GM12878 (cell line): ENCODE results near the gene CD300A. TPM values are rescaled to one million over a fixed set of nuclear protein-coding genes. Genes with fewer than 3 reads are reported as not detected.

ENCODE experiments used
- CEBPB ChIP-seq, 2 experiments: fragments of 150-350 bp in 1 of 2; IDR thresholded peaks; 2 replicates each; pipeline ENCODE4 v1.6.1; 2012 to 2014; ENCODE audit warnings: low read depth in 2 of 2, low read length in 2 of 2, borderline replicate concordance in 1 of 2, inconsistent platforms in 1 of 2
- EGR1 ChIP-seq, 2 experiments: IDR thresholded peaks; 1 replicate in 1 of 2; 2 replicates in 1 of 2; pipeline ENCODE4 v1.6.1; 2011 to 2012; ENCODE audit warnings: low read depth in 2 of 2, low read length in 2 of 2, borderline replicate concordance in 1 of 2, mild to moderate bottlenecking in 1 of 2, moderate library complexity in 1 of 2
- ESRRA ChIP-seq: IDR thresholded peaks from 2 replicates; pipeline ENCODE4 v1.6.1; 2012; ENCODE audit warnings: mild to moderate bottlenecking, low read length, improper control_type of control experiment
- FOS ChIP-seq: IDR thresholded peaks from 3 replicates; pipeline ENCODE4 v1.6.1; 2011; ENCODE audit warnings: borderline replicate concordance; ENCODE audit not compliant: insufficient read length; ENCODE audit errors: extremely low read depth
- FOXK2 ChIP-seq: fragments of 450-650 bp; IDR thresholded peaks from 2 replicates; pipeline ENCODE4 v1.6.1; 2017; ENCODE audit warnings: mild to moderate bottlenecking, moderate library complexity
- HCFC1 ChIP-seq: fragments of 150-350 bp; IDR thresholded peaks from 2 replicates; pipeline ENCODE4 v1.6.1; 2014; ENCODE audit warnings: low read length
- KLF5 ChIP-seq: fragments of 450-650 bp; IDR thresholded peaks from 2 replicates; pipeline ENCODE4 v1.6.1; 2014; ENCODE audit warnings: mild to moderate bottlenecking; ENCODE audit not compliant: partially characterized antibody
- MXI1 ChIP-seq: fragments of 150-350 bp; IDR thresholded peaks from 2 replicates; pipeline ENCODE4 v1.6.1; 2011; ENCODE audit warnings: low read depth, mild to moderate bottlenecking, inconsistent platforms, low read length, improper control_type of control experiment
- MYB ChIP-seq: fragments of 150-350 bp; IDR thresholded peaks from 2 replicates; pipeline ENCODE4 v1.6.1; 2014; ENCODE audit warnings: mild to moderate bottlenecking, low read depth, low read length, borderline replicate concordance
- NFIC ChIP-seq: IDR thresholded peaks from 2 replicates; pipeline ENCODE4 v1.6.1; 2012; ENCODE audit warnings: low read depth, mild to moderate bottlenecking, inconsistent platforms, low read length, moderate library complexity
- NFYA ChIP-seq: IDR thresholded peaks from 2 replicates; pipeline ENCODE4 v1.6.1; 2011; ENCODE audit warnings: low read depth, mild to moderate bottlenecking, low read length, improper control_type of control experiment, borderline replicate concordance
- POLR2AphosphoS5 ChIP-seq: IDR thresholded peaks from 2 replicates; pipeline ENCODE4 v1.6.1; 2011; ENCODE audit warnings: mild to moderate bottlenecking, low read length, inconsistent platforms
- RAD51 ChIP-seq: fragments of 450-650 bp; IDR thresholded peaks from 2 replicates; pipeline ENCODE4 v1.6.1; 2016; ENCODE audit warnings: moderate library complexity, mild to moderate bottlenecking, inconsistent platforms
- RB1 ChIP-seq: fragments of 450-650 bp; formaldehyde crosslinking; IDR thresholded peaks from 2 replicates; pipeline ENCODE4 v1.6.1; 2017; ENCODE audit warnings: mild to moderate bottlenecking, borderline replicate concordance
- RBBP5 ChIP-seq: fragments of 200-600 bp; sonication (generic); conservative IDR thresholded peaks from 2 replicates; pipeline ENCODE4 v1.6.1; 2016
- RCOR1 ChIP-seq: conservative IDR thresholded peaks from 2 replicates; pipeline ENCODE4 v1.6.1; 2012; ENCODE audit warnings: low read depth, low read length, improper control_type of control experiment
- RFX5 ChIP-seq: IDR thresholded peaks from 2 replicates; pipeline ENCODE4 v1.6.1; 2011; ENCODE audit warnings: low read depth, low read length, improper control_type of control experiment
- SMC3 ChIP-seq: IDR thresholded peaks from 2 replicates; pipeline ENCODE4 v1.6.1; 2011; ENCODE audit warnings: low read length, improper control_type of control experiment, borderline replicate concordance
- SPI1 ChIP-seq: IDR thresholded peaks from 2 replicates; pipeline ENCODE4 v1.6.1; 2011; ENCODE audit warnings: low read depth, mild to moderate bottlenecking, low read length, moderate library complexity, borderline replicate concordance; ENCODE audit not compliant: insufficient read depth
- TCF7 ChIP-seq: IDR thresholded peaks from 2 replicates; pipeline ENCODE4 v1.6.1; 2014; ENCODE audit warnings: antibody characterized with exemption, borderline replicate concordance
- ZBED1 ChIP-seq: IDR thresholded peaks from 2 replicates; pipeline ENCODE4 v1.6.1; 2016; ENCODE audit warnings: borderline replicate concordance
- polyA plus RNA-seq, 11 experiments: library from polyadenylated mRNA; depleted of rRNA in 4 of 11; unstranded in 6 of 11; stranded (reverse) in 5 of 11; fragments of >200 nt; fragmentation: Nextera tagmentation in 4 of 11; fragmentation: Illumina TruSeq in 1 of 11; extraction: Ambion mirVana in 4 of 11; extraction: Trizol in 1 of 11; gene quantifications; 1 replicate in 1 of 11; 2 replicates in 10 of 11; pipeline versions ENCODE4 v1.2.1 to v1.2.3, GENCODE V29; 2011 to 2016; ENCODE audit warnings: inconsistent platforms in 2 of 11, missing spikeins in 2 of 11, low read depth in 1 of 11
- total RNA-seq, 4 experiments: library from RNA; depleted of rRNA in 3 of 4; stranded (reverse); fragments of >200 nt in 3 of 4; fragmentation: Illumina TruSeq in 1 of 4; extraction: Trizol in 1 of 4; gene quantifications; 2 replicates each; pipeline versions ENCODE4 v1.2.1 to v1.2.3, GENCODE V29; 2013 to 2021
- TF ChIP-seq, protein P1 (sequence below): fragments of 450-650 bp; IDR thresholded peaks from 2 replicates; pipeline ENCODE4 v1.6.1; 2017; ENCODE audit warnings: mild to moderate bottlenecking, low read depth, inconsistent platforms; ENCODE audit not compliant: poor library complexity, severe bottlenecking
- TF ChIP-seq, protein P2 (sequence below): fragments of 150-350 bp; IDR thresholded peaks from 2 replicates; pipeline ENCODE4 v1.6.1; 2016; ENCODE audit warnings: low read depth, low read length

The CD300A gene
- total and polyA plus RNA-seq, 10 of the 15 experiments (the other 5 are each of a cell fraction or from before 2014, with no cell fraction given) = 10.6 to 128 (median 36.1) TPM

DNA sequence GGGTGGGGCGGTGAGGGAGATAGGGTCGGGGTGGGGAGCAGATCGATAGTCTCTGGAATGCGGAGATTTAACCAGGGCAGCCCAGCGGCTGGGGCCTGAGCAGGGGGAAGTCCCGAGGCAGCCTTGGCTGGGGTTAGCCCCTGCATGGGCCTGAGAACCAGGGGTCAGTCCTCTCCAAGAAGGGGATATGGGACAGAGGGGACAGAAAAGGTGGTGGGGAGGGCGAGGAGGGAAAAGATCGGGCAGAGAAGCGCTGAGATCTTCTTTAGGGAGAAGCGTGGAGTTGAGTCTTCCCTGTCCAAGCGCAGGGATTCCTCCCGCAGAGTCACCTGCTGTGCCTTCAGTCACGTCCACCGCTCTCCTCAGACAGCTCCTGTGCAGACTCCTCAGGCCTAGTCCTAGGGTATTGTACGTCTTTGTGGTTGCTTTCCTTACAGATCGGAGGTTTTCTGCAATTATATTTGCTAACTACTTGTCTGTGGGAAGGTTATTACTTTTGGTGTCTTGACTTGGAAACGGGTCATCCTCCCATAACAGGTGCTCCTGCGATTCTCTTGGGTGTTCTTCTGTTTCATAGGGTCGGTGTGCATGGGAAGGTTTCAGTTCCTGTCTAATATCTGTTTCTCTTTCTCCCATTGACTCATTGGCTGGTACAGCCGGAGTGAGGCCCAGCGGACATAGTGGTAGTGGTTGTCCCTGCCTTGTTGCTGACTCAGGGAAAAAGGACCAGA lies 952 bp downstream of the CD300A start (continued):
- TF ChIP-seq SMC3 = no peak; the same call in 1 of the 2 replicates
- TF ChIP-seq RBBP5 = no peak
- no peak for TF ChIP-seq RFX5
- no peak for TF ChIP-seq FOS
- TF ChIP-seq KLF5 = no peak
- TF ChIP-seq NFIC = peak; percentile 72; the same call in 1 of the 2 replicates
- TF ChIP-seq CEBPB (IDR thresholded peaks at IDR 0.05; ENCODE audit: borderline replicate concordance in 1 of 2, low read depth in 2 of 2, low read length in 2 of 2) = no peak
- 0 out of 2 replicates have a peak, but pooled peaks have one; percentile 43 for TF ChIP-seq RCOR1
- TF ChIP-seq, protein P1, sequence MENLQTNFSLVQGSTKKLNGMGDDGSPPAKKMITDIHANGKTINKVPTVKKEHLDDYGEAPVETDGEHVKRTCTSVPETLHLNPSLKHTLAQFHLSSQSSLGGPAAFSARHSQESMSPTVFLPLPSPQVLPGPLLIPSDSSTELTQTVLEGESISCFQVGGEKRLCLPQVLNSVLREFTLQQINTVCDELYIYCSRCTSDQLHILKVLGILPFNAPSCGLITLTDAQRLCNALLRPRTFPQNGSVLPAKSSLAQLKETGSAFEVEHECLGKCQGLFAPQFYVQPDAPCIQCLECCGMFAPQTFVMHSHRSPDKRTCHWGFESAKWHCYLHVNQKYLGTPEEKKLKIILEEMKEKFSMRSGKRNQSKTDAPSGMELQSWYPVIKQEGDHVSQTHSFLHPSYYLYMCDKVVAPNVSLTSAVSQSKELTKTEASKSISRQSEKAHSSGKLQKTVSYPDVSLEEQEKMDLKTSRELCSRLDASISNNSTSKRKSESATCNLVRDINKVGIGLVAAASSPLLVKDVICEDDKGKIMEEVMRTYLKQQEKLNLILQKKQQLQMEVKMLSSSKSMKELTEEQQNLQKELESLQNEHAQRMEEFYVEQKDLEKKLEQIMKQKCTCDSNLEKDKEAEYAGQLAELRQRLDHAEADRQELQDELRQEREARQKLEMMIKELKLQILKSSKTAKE = peak; percentile 81
- TF ChIP-seq, protein P2, sequence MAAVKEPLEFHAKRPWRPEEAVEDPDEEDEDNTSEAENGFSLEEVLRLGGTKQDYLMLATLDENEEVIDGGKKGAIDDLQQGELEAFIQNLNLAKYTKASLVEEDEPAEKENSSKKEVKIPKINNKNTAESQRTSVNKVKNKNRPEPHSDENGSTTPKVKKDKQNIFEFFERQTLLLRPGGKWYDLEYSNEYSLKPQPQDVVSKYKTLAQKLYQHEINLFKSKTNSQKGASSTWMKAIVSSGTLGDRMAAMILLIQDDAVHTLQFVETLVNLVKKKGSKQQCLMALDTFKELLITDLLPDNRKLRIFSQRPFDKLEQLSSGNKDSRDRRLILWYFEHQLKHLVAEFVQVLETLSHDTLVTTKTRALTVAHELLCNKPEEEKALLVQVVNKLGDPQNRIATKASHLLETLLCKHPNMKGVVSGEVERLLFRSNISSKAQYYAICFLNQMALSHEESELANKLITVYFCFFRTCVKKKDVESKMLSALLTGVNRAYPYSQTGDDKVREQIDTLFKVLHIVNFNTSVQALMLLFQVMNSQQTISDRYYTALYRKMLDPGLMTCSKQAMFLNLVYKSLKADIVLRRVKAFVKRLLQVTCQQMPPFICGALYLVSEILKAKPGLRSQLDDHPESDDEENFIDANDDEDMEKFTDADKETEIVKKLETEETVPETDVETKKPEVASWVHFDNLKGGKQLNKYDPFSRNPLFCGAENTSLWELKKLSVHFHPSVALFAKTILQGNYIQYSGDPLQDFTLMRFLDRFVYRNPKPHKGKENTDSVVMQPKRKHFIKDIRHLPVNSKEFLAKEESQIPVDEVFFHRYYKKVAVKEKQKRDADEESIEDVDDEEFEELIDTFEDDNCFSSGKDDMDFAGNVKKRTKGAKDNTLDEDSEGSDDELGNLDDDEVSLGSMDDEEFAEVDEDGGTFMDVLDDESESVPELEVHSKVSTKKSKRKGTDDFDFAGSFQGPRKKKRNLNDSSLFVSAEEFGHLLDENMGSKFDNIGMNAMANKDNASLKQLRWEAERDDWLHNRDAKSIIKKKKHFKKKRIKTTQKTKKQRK = no peak
- TF ChIP-seq POLR2AphosphoS5 = peak; percentile 97
- TF ChIP-seq MXI1 = peak; percentile 75
- peak; percentile 77; the same call in 1 of the 2 replicates for TF ChIP-seq RB1
- no peak for TF ChIP-seq MYB
- peak; percentile 100 for TF ChIP-seq SPI1
- TF ChIP-seq RAD51 = no peak
- peak in 1 of 2 experiments; percentile 21; a peak in 1 of 3 replicates for TF ChIP-seq EGR1 (IDR thresholded peaks at IDR 0.05; ENCODE audit: borderline replicate concordance in 1 of 2, low read depth in 2 of 2, low read length in 2 of 2)
- no peak for TF ChIP-seq FOXK2
- no peak for TF ChIP-seq NFYA
- peak; percentile 44; the same call in 1 of the 2 replicates for TF ChIP-seq ZBED1
- no peak for TF ChIP-seq TCF7
- no peak for TF ChIP-seq ESRRA
- no peak for TF ChIP-seq HCFC1
